NCI-H345 (cell line): ENCODE results near the gene CLN5.
"Not testable (repeated sequence)": the region's sequence is repeated elsewhere in the genome, so short reads cannot be mapped to it uniquely, and the experiment has no call there.

ENCODE experiments used
- DNase-seq: peaks from one replicate; lab custom pipeline; 2025; lab: John Stamatoyannopoulos, UW

CLN5 gene

DNA sequence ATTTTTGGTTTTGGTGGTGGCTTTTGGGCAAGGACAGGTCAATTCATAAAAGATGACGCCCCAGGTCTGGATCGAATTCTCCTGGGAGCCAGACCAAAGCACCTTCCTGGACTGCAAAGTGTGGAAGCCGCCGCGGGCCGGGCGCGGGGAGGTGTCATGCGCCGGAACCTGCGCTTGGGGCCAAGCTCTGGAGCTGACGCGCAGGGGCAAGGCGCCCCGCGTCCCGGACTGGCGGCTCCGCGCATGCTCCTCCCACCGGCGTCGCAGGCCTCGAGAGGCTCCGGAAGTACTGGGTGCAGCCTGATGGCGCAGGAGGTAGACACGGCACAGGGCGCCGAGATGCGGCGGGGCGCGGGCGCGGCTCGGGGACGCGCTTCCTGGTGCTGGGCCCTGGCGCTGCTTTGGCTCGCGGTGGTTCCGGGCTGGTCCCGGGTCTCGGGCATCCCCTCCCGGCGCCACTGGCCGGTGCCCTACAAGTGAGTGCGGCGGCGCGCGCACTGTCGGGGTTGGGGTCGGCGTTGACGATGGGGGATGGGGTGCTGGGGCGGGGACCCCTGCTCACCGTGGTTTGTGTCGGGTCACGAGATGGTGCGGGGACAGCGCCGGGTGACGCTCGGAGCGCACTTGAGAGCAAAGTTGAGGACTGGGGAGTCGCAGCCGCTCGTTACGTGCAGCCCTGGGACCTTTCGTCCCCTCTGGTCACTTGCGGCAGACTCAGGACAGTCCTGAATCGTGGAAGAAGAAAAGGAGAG, at the start of gene CLN5:
TSS of gene CLN5 (plus strand) at position 286 of the 752 bp plus-strand sequence. CDS start at position 304, 18 bp downstream.
- DNase-seq: peak; percentile 96

DNA sequence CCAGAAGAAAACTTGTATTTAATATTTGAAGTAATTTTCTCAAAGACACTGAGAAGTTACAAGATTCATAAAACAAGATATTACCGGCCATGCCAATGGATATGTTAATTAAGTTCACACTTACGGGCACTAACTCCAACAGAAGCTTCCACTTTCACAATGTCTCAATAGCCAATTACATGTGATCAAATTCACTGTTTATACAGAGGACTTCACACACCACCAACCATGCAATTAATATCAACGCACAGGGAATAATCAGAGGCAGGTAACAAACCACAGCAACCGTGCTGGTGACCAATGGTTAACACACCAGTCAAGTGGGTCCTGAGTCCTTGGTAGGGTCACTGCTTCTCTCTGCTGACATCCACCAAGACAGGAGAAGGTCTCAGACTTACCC, 49.5 kb upstream of the CLN5 start:
- DNase-seq: no peak

- DNase-seq: no peak
Measured at GRCh38 chr13:76943646-76944045, 48.2 kb upstream of the CLN5 start.

DNA sequence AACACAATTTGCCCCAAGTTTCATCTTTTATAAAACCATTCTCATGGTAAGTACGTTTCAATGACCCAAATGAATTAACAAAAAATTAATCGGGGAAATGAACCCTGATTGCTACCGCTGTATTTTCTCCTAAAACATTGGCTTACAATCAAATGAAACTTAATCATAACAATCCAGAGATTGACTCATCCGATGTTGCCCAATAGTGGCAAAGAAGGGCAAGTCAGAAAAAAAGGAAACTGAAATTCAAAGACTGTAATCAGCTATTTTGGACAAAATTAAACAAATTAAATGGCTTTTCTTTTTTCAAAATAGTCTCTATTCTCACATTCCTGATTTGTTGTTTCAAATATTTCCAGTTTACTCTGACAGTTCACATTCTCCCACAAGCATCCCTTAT, 47.4 kb upstream of the CLN5 start:
- no peak for DNase-seq

GRCh38 chr13:76948149-76948548, 43.7 kb upstream of the CLN5 start, which contains the start of gene ACOD1:
TSS of gene ACOD1 (plus strand) at chr13:76948511. CDS start at chr13:76948559, 48 bp downstream.
- DNase-seq: no peak

GRCh38 chr13:76950101-76950500, 41.8 kb upstream of the CLN5 start:
- DNase-seq: no peak

DNA sequence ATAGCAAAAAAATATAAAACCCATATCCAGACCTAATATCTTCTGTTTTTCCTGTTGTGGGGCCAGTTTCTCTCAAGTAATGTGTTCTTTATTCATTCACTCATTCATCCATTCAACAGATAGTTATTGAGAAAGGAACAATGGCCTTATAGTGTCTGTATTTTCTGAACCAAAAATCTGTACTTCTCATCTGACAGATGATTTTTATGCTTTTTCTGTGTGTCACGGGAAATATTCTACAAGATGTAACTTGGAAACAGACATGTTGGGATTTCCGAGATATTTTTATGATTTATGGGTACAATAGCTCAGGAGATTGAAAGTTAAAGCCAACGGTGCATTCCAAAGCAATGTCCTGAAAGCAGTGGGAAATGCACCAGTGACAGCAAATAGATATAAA, 37.9 kb upstream of the CLN5 start:
- DNase-seq: no peak

GRCh38 chr13:76954538-76954937, 37.3 kb upstream of the CLN5 start:
- DNase-seq: no peak

DNA sequence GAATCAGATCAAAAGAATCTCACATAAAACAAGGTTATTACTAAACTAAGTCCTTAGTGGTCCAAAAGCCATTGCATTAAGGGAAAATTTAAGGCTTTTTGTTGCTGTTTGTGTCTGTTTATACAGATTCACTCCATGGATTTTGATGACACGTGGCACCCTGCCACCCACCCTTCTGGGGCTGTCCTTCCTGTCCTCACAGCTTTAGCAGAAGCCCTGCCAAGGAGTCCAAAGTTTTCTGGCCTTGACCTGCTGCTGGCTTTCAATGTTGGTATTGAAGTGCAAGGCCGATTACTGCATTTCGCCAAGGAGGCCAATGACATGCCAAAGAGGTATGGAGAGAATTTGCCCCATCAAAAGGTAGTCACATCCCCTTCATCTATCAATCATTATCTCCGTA, 36.7 kb upstream of the CLN5 start:
- DNase-seq: no peak

GRCh38 chr13:76955661-76956060, 36.2 kb upstream of the CLN5 start:
- no peak for DNase-seq

DNA sequence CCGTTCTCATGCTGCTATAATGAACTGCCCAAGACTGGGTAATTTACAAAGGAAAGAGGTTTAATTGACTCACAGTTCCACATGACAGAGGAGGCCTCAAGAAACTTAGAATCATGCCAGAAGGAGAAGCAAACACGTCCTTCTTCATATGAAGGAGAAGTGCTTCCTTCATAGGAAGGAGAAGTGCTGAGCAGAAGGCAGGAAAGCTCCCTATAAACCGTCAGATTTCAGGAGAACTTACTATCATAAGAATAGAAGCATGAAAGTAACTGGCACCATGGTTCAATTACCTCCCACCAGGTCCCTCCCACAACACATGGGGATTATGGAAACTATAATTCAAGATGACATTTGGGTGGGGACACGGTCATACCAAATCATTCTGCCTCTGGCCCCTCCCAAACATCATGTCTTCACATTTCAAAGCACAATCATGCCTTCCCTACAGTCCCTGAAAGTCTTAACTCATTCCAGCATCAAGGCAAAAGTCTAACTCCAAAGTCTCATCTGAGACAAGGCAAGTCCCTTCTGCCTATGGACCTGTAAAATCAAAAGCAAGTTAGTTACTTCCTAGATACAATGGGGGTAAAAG, 32.9 kb upstream of the CLN5 start:
- DNase-seq: no peak

DNA sequence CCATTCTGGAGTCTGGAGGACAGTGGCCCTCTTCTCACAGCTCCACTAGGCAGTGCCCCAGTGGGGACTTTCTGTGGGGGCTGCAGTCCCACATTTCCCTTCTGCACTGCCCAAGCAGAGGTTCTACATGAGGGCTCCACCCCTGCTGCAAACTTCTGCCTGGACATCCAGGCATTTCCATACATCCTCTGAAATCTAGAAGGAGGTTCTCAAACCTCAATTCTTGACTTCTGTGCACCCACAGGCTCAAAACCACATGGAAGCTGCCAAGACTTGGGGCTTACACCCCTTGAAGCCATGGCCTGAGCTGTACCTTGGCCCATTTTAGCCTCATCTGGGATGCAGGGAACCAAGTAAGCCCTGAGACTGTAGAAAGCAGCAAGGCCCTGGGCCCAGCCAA, 32.1 kb upstream of the CLN5 start:
- not testable (repeated sequence) for DNase-seq

DNA sequence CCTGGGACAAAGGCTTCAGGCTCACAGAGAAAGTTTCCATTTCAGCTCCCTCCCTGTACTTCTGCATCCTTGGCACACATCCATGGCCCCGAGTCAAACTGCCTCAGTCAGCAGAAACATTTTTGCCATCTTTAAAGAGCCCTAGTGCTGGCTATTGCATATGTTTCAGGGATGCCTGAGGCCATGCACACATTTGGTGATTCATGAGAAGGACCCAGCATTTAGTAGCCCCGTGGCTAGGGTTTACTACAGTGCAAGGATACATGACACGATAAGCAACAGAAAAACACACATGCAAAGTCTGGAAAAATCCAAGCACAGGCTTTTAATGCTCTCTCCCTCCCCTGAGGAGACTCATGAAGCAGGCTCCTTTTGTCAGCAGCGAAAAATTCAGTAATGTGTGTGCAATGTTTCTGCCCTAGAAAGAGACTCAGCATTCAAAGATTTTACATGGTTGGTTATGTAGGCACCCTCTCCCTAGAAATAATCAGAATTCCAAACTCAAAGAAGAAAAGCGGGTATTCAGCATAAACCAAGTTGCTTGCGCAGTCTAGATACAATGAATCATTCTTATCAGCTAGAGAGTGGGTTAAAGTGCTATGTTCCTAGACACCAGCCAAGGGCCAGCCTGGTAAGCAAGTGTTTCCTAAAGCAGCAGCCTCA, 26.0 kb upstream of the CLN5 start:
- DNase-seq: peak; percentile 6

DNA sequence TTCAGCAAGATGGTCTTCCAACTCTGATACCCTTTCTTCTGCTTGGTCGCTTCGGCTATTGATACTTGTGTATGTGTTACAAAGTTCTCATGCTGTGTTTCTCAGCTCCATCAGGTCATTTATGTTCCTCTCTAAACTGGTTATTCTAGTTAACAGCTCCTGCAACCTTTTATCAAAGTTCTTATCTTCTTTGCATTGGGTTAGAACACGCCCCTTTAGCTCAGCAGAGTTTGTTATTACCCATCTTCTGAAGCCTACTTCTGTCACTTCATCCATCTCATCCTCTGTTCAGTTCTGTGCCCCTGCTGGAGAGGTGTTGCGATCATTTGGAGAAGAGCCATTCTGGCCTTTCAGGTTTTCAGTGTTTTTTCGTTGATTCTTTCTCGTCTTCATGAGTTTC, 24.9 kb upstream of the CLN5 start:
- no peak for DNase-seq

DNA sequence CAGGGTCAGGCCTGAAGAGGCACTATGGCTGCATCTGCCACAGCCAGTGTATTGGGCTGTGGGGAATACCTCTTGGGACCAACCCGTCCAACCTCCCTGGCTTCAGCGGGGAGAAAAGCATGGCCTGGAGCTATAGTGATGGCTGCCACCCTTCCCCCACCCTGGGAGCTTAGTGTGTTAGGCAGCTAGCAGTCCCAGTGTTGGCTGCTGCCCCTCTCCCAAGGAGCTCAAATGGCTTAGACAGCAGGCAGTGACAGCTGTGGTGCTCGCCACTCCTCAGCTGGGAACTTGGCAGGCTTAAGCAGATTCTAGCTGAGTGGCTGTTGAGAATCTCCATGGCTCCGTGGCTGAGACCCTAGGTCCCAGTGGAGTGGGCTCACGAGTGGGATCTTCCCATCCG, 23.8 kb upstream of the CLN5 start:
- no peak for DNase-seq

- DNase-seq: no peak
Measured at GRCh38 chr13:76969488-76970365, 22.2 kb upstream of the CLN5 start.

GRCh38 chr13:76971215-76971614, 20.7 kb upstream of the CLN5 start:
- no peak for DNase-seq

GRCh38 chr13:76971851-76972829, 19.7 kb upstream of the CLN5 start:
- no peak for DNase-seq

DNA sequence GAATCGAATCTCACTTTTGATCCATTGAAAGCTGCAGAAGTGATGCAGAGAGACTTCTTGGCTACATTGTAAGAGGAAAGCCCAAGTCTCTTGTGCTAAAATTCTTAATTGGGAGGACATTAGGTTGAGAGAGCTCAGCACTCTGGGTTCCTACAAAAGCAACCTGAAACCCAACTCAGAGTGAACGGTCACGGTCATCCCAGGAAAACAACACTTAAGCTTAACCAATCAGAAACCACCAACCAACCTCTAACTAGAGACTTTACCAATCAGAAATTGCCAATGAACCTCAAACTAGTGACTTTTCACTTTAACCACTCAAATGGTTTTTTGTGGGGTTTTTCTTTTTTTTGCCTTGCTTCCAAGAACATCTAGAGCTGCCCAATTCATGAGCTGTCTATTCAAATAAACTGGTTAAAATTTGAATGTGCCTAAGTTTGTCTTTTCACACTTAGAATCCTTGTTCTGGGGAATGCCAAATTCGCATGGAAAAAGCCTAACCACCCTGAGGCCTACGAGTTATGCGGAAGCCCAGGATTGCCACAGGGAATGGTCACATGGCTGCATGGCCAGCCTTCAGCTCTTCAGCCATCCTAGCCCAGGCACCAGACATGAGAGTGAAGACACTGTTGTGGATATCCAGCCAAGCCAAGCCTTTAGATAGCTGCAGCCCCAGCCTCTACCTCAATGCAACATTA, 17.8 kb upstream of the CLN5 start:
- DNase-seq: no peak

DNA sequence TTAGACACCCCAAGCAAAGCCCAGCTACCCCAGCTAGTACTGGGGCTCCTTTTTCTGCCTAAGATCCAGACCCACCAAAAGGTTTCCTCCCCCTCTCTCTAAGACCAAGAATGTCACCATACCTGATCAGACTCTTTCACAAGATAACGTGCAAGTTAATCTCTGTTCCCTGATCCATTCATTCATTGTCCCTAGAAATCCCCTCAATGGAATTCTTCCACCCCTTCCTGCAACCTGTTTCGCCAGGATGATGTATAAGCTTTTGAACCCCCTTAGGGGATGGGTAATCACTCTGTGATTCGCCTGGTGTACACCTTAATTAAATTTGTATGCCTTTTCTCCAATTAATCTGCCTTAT, 17.3 kb upstream of the CLN5 start:
- DNase-seq: no peak

DNA sequence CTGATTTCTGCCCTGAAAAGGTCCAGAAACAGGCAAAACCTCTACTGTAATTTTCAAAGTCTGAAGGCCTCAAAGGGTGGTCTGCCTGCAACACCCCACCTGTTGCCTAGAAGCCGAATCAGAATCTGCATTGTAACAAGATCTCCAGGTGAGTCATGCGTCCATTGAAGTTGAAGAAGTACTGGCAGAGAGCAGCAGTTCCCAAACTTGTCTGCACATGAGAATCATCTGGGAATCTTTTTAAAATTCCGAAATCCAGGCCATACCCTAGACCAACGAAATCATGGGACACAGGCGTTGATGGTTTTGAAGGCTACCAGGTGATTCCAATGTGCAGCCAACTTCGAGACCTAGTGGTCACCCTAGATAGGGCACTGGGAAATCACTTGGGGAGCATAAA, 16.0 kb upstream of the CLN5 start:
- no peak for DNase-seq
